H9 (cell line): ENCODE results near the gene PRPF38B. TPM values are rescaled to one million over a fixed set of nuclear protein-coding genes. Genes with fewer than 3 reads are reported as not detected.

ENCODE experiments used
- DNase-seq: peaks from one replicate; pipeline ENCODE4 v3.0.0-alpha.2; 2017
- H2AFZ ChIP-seq: one replicate; pipeline ENCODE4 v1.6.1; 2013; ENCODE audit warnings: mild to moderate bottlenecking, low read length, control low read depth, moderate library complexity
- H2AK5ac ChIP-seq: 2 replicates; pipeline ENCODE4 v1.6.1; 2013; ENCODE audit warnings: low read length, control low read depth, mixed read lengths; ENCODE audit not compliant: insufficient read length
- H2BK120ac ChIP-seq: one replicate; pipeline ENCODE4 v1.6.1; 2013; ENCODE audit warnings: low read depth, mild to moderate bottlenecking, low read length, control low read depth, inconsistent platforms; ENCODE audit not compliant: poor library complexity, severe bottlenecking
- H2BK12ac ChIP-seq: 2 replicates; pipeline ENCODE4 v1.6.1; 2013; ENCODE audit warnings: low read length, control low read depth, mixed read lengths, low read depth; ENCODE audit not compliant: insufficient read length
- H2BK15ac ChIP-seq: 2 replicates; pipeline ENCODE4 v1.6.1; 2013; ENCODE audit warnings: low read depth, low read length, control low read depth
- H2BK20ac ChIP-seq: one replicate; pipeline ENCODE4 v1.6.1; 2013; ENCODE audit warnings: low read depth, mild to moderate bottlenecking, low read length, control low read depth, inconsistent platforms; ENCODE audit not compliant: poor library complexity, severe bottlenecking
- H2BK5ac ChIP-seq: 2 replicates; pipeline ENCODE4 v1.6.1; 2013; ENCODE audit warnings: low read length, control low read depth, mixed read lengths; ENCODE audit not compliant: insufficient read length
- H3K14ac ChIP-seq: 2 replicates; pipeline ENCODE4 v1.6.1; 2013; ENCODE audit warnings: low read length, control low read depth; ENCODE audit not compliant: insufficient read depth
- H3K18ac ChIP-seq: 2 replicates; pipeline ENCODE4 v1.6.1; 2013; ENCODE audit warnings: low read depth, mild to moderate bottlenecking, mixed read lengths, low read length, control low read depth; ENCODE audit not compliant: insufficient read length
- H3K23ac ChIP-seq: 2 replicates; pipeline ENCODE4 v1.6.1; 2013; ENCODE audit warnings: low read length, control low read depth, mixed read lengths, low read depth; ENCODE audit not compliant: insufficient read length
- H3K23me2 ChIP-seq: 2 replicates; pipeline ENCODE4 v1.6.1; 2013; ENCODE audit warnings: low read depth, mild to moderate bottlenecking, mixed read lengths, low read length, control low read depth; ENCODE audit not compliant: insufficient read length, poor library complexity, severe bottlenecking
- H3K27ac ChIP-seq: 2 replicates; pipeline ENCODE4 v1.5.1; 2013; ENCODE audit warnings: low read length, control low read depth, mixed read lengths, low read depth; ENCODE audit not compliant: insufficient read length
- H3K27me3 ChIP-seq: 2 replicates; pipeline ENCODE4 v1.6.1; 2013; ENCODE audit warnings: low read length, control low read depth, inconsistent platforms; ENCODE audit not compliant: insufficient read depth
- H3K4ac ChIP-seq: 2 replicates; pipeline ENCODE4 v1.6.1; 2013; ENCODE audit warnings: low read depth, mild to moderate bottlenecking, control low read depth, inconsistent platforms, low read length, moderate library complexity
- H3K4me1 ChIP-seq: 2 replicates; pipeline ENCODE4 v1.6.1; 2013; ENCODE audit warnings: low read length, control low read depth, inconsistent platforms; ENCODE audit not compliant: insufficient read depth
- H3K4me2 ChIP-seq: 2 replicates; pipeline ENCODE4 v1.6.1; 2013; ENCODE audit warnings: low read length, control low read depth, mixed read lengths; ENCODE audit not compliant: insufficient read length, insufficient read depth
- H3K56ac ChIP-seq: 2 replicates; pipeline ENCODE4 v1.6.1; 2013; ENCODE audit warnings: low read depth, mild to moderate bottlenecking, mixed read lengths, low read length, control low read depth; ENCODE audit not compliant: insufficient read length
- H3K79me1 ChIP-seq: 2 replicates; pipeline ENCODE4 v1.6.1; 2013; ENCODE audit warnings: low read depth, mild to moderate bottlenecking, moderate library complexity, low read length, control low read depth, inconsistent platforms; ENCODE audit not compliant: insufficient read depth, poor library complexity, severe bottlenecking
- H3K79me2 ChIP-seq: 2 replicates; pipeline ENCODE4 v1.6.1; 2013; ENCODE audit warnings: low read length, control low read depth, inconsistent platforms; ENCODE audit not compliant: insufficient read depth
- H3K9ac ChIP-seq: 2 replicates; pipeline ENCODE4 v1.6.1; 2013; ENCODE audit warnings: low read length, control low read depth, mixed read lengths; ENCODE audit not compliant: insufficient read length; ENCODE audit errors: extremely low read depth
- H3K9me3 ChIP-seq: one replicate; pipeline ENCODE4 v1.6.1; 2013; ENCODE audit warnings: low read depth, low read length, inconsistent platforms; ENCODE audit not compliant: control insufficient read depth
- H3T11ph ChIP-seq: one replicate; pipeline ENCODE4 v1.6.1; 2013; ENCODE audit warnings: mild to moderate bottlenecking, low read length, control low read depth, inconsistent platforms
- H4K20me1 ChIP-seq: one replicate; pipeline ENCODE4 v1.6.1; 2013; ENCODE audit not compliant: control insufficient read depth, insufficient read length, insufficient read depth
- H4K5ac ChIP-seq: 2 replicates; pipeline ENCODE4 v1.6.1; 2013; ENCODE audit warnings: low read depth, mild to moderate bottlenecking, mixed read lengths, low read length, control low read depth; ENCODE audit not compliant: insufficient read length
- H4K8ac ChIP-seq: replicated peaks from 2 replicates; pipeline ENCODE4 v1.6.1; 2013; ENCODE audit warnings: low read length, control low read depth, mixed read lengths, low read depth; ENCODE audit not compliant: insufficient read length
- H4K91ac ChIP-seq: 2 replicates; pipeline ENCODE4 v1.6.1; 2013; ENCODE audit warnings: low read depth, mild to moderate bottlenecking, moderate library complexity, mixed read lengths, low read length, control low read depth; ENCODE audit not compliant: insufficient read length
- H3K27ac Mint-ChIP-seq, 3 experiments: 2 replicates in 2 of 3; 3 replicates in 1 of 3; pipeline ENCODE4 v1.8.0; 2020 to 2021; ENCODE audit warnings: mixed read lengths in 3 of 3, mild to moderate bottlenecking in 1 of 3, moderate library complexity in 1 of 3
- H3K27me3 Mint-ChIP-seq: 2 replicates; pipeline ENCODE4 v1.8.0; 2021; ENCODE audit warnings: low read depth, mild to moderate bottlenecking, moderate library complexity, mixed read lengths
- H3K36me3 Mint-ChIP-seq, 3 experiments: 2 replicates in 2 of 3; 3 replicates in 1 of 3; pipeline ENCODE4 v1.8.0; 2020 to 2021; ENCODE audit warnings: low read depth in 3 of 3, mixed read lengths in 3 of 3; ENCODE audit not compliant: insufficient read depth in 1 of 3
- H3K4me1 Mint-ChIP-seq, 2 experiments: 2 replicates each; pipeline ENCODE4 v1.8.0; 2020; ENCODE audit warnings: mixed read lengths in 2 of 2
- H3K4me3 Mint-ChIP-seq, 2 experiments: 2 replicates in 1 of 2; 3 replicates in 1 of 2; pipeline ENCODE4 v1.8.0; 2020 to 2021; ENCODE audit warnings: mild to moderate bottlenecking in 2 of 2, mixed read lengths in 2 of 2, moderate library complexity in 1 of 2
- H3K9me3 Mint-ChIP-seq, 2 experiments: 2 replicates in 1 of 2; 3 replicates in 1 of 2; pipeline ENCODE4 v1.8.0; 2020; ENCODE audit warnings: mild to moderate bottlenecking in 2 of 2, mixed read lengths in 2 of 2, moderate library complexity in 1 of 2
- WGBS: extraction: QIAGEN DNeasy Blood & Tissue Kit; methylation state at CpG from one replicate; pipeline ENCODE4 v1.1.7; 2013; ENCODE audit warnings: missing lambda C conversion rate, low lambda C conversion rate, mixed read lengths; ENCODE audit not compliant: insufficient read length; ENCODE audit errors: extremely low coverage; 5-methylcytosine and 5-hydroxymethylcytosine counted together
- total RNA-seq: library from RNA; stranded (reverse); gene quantifications from 2 replicates; pipeline ENCODE4 v1.2.1, GENCODE V29; 2021
- TF ChIP-seq, protein P1 (sequence below): fragments of 200-600 bp; sonication (generic); conservative IDR thresholded peaks from 3 replicates; pipeline ENCODE4 v1.8.0; 2021; ENCODE audit warnings: antibody characterized with exemption, mild to moderate bottlenecking

The PRPF38B gene
- total RNA-seq, 1 experiment from 2014 or later, result 60.0 TPM

DNA sequence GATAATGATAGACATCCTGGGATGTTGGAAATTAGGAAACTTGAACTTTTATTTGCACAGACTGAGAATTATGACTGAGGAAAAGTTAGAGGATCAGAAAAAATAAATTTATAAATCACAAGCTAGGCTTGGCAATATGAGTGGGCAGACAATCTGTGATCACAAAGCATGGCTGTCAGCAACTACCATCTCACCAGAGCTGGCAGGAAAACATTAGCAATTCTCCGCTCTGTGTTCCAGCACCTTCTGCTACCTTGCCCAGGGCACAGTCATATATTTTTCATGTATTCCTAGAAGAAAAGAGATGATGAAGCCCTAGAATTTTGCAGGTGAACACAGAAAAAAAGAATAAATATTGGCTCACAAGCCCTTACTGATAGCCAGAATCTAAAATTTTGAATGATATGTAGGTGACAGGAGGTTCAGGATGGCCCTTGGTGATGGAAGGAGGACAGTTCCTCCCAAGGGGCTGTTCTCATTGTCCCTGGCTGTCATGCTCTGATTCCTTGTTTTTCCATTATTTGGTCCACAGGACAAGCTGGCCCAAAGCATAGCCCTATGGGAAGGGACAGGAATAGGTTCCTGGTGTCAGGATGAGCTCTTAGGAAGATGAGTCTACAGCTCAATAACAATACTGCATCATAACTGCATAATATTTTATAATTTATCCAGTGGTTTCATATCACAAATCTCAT lies 42.2 kb downstream of the PRPF38B start:
- Histone ChIP-seq H3K79me1 (no peaks in the 10 kb centered on the region), H3K4ac (no peak overlapping the region), H3K18ac (no peak overlapping the region), H2AK5ac (no peak overlapping the region), H3K27me3 (no peaks in the 10 kb centered on the region), H2BK15ac (no peak overlapping the region), H3K9me3 (no peaks in the 10 kb centered on the region), H2AFZ (no peak overlapping the region), H2BK20ac (no peak overlapping the region), H3K23me2 (no peaks in the 10 kb centered on the region), H2BK12ac (no peak overlapping the region), H3K27ac (no peak overlapping the region), H4K91ac (no peak overlapping the region), H4K8ac (no peak overlapping the region), H2BK120ac (no peak overlapping the region), H3T11ph (no peak overlapping the region), H3K4me2 (no peak overlapping the region), H3K4me1 (no peaks in the 10 kb centered on the region), H2BK5ac (no peak overlapping the region), H3K9ac (no peak overlapping the region), H4K5ac (no peak overlapping the region), H3K79me2 (no peaks in the 10 kb centered on the region), H3K14ac (no peak overlapping the region), H3K23ac (no peak overlapping the region), H4K20me1 (no peaks in the 10 kb centered on the region), H3K56ac (no peak overlapping the region)
- Mint-ChIP-seq H3K27me3 (peaks cover 5% of the 10 kb centered on the region), H3K36me3 (no peaks in the 10 kb centered on the region), H3K4me1 (no peaks in the 10 kb centered on the region), H3K27ac (no peak overlapping the region), H3K9me3 (no peaks in the 10 kb centered on the region), H3K4me3 (no peak overlapping the region)
- no peak for DNase-seq
- TF ChIP-seq, protein P1, sequence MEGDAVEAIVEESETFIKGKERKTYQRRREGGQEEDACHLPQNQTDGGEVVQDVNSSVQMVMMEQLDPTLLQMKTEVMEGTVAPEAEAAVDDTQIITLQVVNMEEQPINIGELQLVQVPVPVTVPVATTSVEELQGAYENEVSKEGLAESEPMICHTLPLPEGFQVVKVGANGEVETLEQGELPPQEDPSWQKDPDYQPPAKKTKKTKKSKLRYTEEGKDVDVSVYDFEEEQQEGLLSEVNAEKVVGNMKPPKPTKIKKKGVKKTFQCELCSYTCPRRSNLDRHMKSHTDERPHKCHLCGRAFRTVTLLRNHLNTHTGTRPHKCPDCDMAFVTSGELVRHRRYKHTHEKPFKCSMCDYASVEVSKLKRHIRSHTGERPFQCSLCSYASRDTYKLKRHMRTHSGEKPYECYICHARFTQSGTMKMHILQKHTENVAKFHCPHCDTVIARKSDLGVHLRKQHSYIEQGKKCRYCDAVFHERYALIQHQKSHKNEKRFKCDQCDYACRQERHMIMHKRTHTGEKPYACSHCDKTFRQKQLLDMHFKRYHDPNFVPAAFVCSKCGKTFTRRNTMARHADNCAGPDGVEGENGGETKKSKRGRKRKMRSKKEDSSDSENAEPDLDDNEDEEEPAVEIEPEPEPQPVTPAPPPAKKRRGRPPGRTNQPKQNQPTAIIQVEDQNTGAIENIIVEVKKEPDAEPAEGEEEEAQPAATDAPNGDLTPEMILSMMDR, result no peak
- WGBS, result no CpG with 5 or more reads among the region's 1 CpG
